ENCODE results near the gene GNAI3.

DNA sequence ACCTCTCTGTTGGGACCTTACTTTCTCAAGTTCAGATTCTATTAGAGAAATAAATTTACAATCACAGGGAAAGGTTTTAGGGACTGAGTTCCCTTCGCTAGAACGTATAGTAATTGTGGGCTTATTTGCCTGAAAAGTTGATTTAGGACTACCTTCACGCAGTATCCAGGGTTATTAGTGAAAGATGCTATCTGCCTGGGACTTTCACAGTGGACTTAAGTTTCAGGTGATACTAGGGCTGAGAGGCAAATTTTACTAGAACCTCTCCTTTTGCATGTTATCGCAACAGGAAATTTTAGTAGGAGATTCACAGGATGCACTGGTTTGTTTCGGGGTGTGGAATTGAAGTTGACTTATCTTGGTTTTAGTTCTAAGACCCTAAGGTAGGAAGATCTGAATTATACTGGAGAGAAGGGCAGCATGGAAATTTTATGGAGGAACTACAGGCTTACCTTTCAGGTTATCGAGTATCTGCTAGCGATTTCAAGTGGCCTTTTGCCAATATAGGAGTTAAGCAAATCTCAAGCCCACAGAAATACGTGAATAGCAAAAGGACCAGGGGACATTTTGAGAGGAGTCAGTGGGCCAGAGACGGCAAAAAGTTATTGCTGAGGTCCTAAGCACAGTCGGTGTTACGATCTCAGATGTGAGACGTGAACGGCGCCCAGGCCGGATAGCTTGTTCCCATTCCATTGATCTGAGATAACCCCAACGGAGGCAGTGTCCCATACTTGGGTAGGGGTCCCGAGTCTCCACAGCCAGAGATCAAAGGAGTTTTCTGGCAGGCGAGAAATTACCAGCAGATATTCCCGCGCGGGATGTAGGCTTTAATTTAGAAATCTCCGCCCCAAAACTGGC, 723 bp upstream of the GNAI3 start:
- no peak for TF ChIP-seq EP300 (IDR thresholded peaks at IDR 0.05)
- no peak for TF ChIP-seq NPAS2 (CRISPR knock-in tag; IDR thresholded peaks at IDR 0.05; ENCODE audit: borderline replicate concordance)
- no peak for TF ChIP-seq CTCF (IDR thresholded peaks at IDR 0.05)
- no peak for TF ChIP-seq HDAC2 (IDR thresholded peaks at IDR 0.05)
- TF ChIP-seq POLR2A (IDR thresholded peaks at IDR 0.05; ENCODE audit: low read length), result no peak
- TF ChIP-seq, protein P1, sequence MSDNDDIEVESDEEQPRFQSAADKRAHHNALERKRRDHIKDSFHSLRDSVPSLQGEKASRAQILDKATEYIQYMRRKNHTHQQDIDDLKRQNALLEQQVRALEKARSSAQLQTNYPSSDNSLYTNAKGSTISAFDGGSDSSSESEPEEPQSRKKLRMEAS (IDR thresholded peaks at IDR 0.05), result no peak
- TF ChIP-seq, protein P2, sequence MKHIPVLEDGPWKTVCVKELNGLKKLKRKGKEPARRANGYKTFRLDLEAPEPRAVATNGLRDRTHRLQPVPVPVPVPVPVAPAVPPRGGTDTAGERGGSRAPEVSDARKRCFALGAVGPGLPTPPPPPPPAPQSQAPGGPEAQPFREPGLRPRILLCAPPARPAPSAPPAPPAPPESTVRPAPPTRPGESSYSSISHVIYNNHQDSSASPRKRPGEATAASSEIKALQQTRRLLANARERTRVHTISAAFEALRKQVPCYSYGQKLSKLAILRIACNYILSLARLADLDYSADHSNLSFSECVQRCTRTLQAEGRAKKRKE (CRISPR knock-in tag; IDR thresholded peaks at IDR 0.05; ENCODE audit: low read depth), result no peak
- no peak for TF ChIP-seq FOSL2 (IDR thresholded peaks at IDR 0.05)
- no peak for TF ChIP-seq FOSL2 (CRISPR knock-in tag; IDR thresholded peaks at IDR 0.05)
- TF ChIP-seq, protein P3, sequence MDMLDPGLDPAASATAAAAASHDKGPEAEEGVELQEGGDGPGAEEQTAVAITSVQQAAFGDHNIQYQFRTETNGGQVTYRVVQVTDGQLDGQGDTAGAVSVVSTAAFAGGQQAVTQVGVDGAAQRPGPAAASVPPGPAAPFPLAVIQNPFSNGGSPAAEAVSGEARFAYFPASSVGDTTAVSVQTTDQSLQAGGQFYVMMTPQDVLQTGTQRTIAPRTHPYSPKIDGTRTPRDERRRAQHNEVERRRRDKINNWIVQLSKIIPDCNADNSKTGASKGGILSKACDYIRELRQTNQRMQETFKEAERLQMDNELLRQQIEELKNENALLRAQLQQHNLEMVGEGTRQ (IDR thresholded peaks at IDR 0.05), result no peak
- no peak for TF ChIP-seq ZC3H11A (IDR thresholded peaks at IDR 0.05)
- no peak for TF ChIP-seq MAFK (IDR thresholded peaks at IDR 0.05; ENCODE audit: partially characterized antibody)
- no peak for TF ChIP-seq CEBPB (IDR thresholded peaks at IDR 0.05)
- TF ChIP-seq, protein P4, sequence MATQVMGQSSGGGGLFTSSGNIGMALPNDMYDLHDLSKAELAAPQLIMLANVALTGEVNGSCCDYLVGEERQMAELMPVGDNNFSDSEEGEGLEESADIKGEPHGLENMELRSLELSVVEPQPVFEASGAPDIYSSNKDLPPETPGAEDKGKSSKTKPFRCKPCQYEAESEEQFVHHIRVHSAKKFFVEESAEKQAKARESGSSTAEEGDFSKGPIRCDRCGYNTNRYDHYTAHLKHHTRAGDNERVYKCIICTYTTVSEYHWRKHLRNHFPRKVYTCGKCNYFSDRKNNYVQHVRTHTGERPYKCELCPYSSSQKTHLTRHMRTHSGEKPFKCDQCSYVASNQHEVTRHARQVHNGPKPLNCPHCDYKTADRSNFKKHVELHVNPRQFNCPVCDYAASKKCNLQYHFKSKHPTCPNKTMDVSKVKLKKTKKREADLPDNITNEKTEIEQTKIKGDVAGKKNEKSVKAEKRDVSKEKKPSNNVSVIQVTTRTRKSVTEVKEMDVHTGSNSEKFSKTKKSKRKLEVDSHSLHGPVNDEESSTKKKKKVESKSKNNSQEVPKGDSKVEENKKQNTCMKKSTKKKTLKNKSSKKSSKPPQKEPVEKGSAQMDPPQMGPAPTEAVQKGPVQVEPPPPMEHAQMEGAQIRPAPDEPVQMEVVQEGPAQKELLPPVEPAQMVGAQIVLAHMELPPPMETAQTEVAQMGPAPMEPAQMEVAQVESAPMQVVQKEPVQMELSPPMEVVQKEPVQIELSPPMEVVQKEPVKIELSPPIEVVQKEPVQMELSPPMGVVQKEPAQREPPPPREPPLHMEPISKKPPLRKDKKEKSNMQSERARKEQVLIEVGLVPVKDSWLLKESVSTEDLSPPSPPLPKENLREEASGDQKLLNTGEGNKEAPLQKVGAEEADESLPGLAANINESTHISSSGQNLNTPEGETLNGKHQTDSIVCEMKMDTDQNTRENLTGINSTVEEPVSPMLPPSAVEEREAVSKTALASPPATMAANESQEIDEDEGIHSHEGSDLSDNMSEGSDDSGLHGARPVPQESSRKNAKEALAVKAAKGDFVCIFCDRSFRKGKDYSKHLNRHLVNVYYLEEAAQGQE (IDR thresholded peaks at IDR 0.05), result no peak

All from A549 (cell line).